SU-DHL-6 (cell line): ENCODE data around the gene UBE3B.

ENCODE experiments used
- H2AFZ ChIP-seq: fragments of 200-600 bp; sonication (generic); 2 replicates; pipeline ENCODE4 v1.6.1; 2014; ENCODE audit warnings: low read depth, mild to moderate bottlenecking, moderate library complexity, mixed read lengths, antibody characterized with exemption, low read length; ENCODE audit not compliant: severe bottlenecking
- H3F3A ChIP-seq: fragments of 200-600 bp; shearing (Covaris generic); 2 replicates; pipeline ENCODE4 v1.6.0; 2016; ENCODE audit warnings: antibody characterized with exemption, mild to moderate bottlenecking; ENCODE audit not compliant: insufficient read depth
- H3K27ac ChIP-seq: fragments of 200-600 bp; sonication (generic); 2 replicates; pipeline ENCODE4 v1.5.1; 2016; ENCODE audit warnings: low read depth, mild to moderate bottlenecking, low read length, moderate library complexity, mixed read lengths
- H3K27me3 ChIP-seq: fragments of 200-600 bp; sonication (generic), shearing (Covaris generic); 2 replicates; pipeline ENCODE4 v1.6.0; 2014; ENCODE audit warnings: mild to moderate bottlenecking, low read length
- H3K36me3 ChIP-seq: fragments of 200-600 bp; sonication (generic); 2 replicates; pipeline ENCODE4 v1.6.1; 2014; ENCODE audit warnings: mild to moderate bottlenecking, low read length, mixed read lengths
- H3K4me2 ChIP-seq: fragments of 300-600, 200-600 bp; shearing (Covaris generic), sonication (generic); 2 replicates; pipeline ENCODE4 v1.6.0; 2014; ENCODE audit warnings: low read length, low read depth, mild to moderate bottlenecking; ENCODE audit not compliant: poor library complexity, severe bottlenecking
- H3K4me3 ChIP-seq: fragments of 200-600 bp; sonication (generic); 2 replicates; pipeline ENCODE4 v1.5.1; 2014; ENCODE audit warnings: antibody characterized with exemption, low read length, mild to moderate bottlenecking, mixed read lengths; ENCODE audit not compliant: insufficient read depth, poor library complexity, severe bottlenecking
- H3K79me2 ChIP-seq: fragments of 200-600 bp; sonication (generic); 2 replicates; pipeline ENCODE4 v1.6.1; 2014; ENCODE audit warnings: mild to moderate bottlenecking, low read length, moderate library complexity; ENCODE audit not compliant: insufficient read depth
- H3K9ac ChIP-seq: fragments of 200-600 bp; sonication (generic); 2 replicates; pipeline ENCODE4 v1.7.0; 2014; ENCODE audit warnings: mild to moderate bottlenecking, low read length
- H3K9me2 ChIP-seq: fragments of 200-600 bp; sonication (generic); replicated peaks from 2 replicates; pipeline ENCODE4 v1.6.1; 2014; ENCODE audit warnings: low read length; ENCODE audit not compliant: insufficient read depth
- H3K9me3 ChIP-seq: fragments of 200-600 bp; sonication (generic); 2 replicates; pipeline ENCODE4 v1.6.1; 2014; ENCODE audit warnings: low read length, mixed read lengths; ENCODE audit not compliant: insufficient read depth
- H4K20me1 ChIP-seq: fragments of 200-600 bp; sonication (generic); 2 replicates; pipeline ENCODE4 v1.6.1; 2014; ENCODE audit warnings: low read depth, mild to moderate bottlenecking, antibody characterized with exemption, low read length, moderate library complexity, mixed read lengths
- CTCF ChIP-seq: fragments of 200-600 bp; sonication (generic); IDR thresholded peaks from one replicate; pipeline ENCODE4 v1.5.1; 2017; ENCODE audit warnings: antibody characterized with exemption, mild to moderate bottlenecking, low read length, moderate library complexity; ENCODE audit not compliant: insufficient read depth, poor library complexity, severe bottlenecking
- EZH2phosphoT487 ChIP-seq: fragments of 200-600 bp; sonication (generic), shearing (Covaris generic); conservative IDR thresholded peaks from 2 replicates; pipeline ENCODE4 v1.6.1; 2018; ENCODE audit warnings: mild to moderate bottlenecking, antibody characterized with exemption, low read length, moderate library complexity, mixed read lengths

Gene UBE3B

GRCh38 chr12:109458771-109459208, 18.6 kb upstream of the UBE3B start:
- no peaks in the 10 kb centered on the region for H3K9me3 ChIP-seq
- no peaks in the 10 kb centered on the region for H3F3A ChIP-seq
- H3K27ac ChIP-seq, result no peak overlapping the region
- no peaks in the 10 kb centered on the region for H3K27me3 ChIP-seq
- H3K4me2 ChIP-seq, result no peak overlapping the region
- H4K20me1 ChIP-seq, result no peaks in the 10 kb centered on the region
- H3K36me3 ChIP-seq, result peaks cover 5% of the 10 kb centered on the region; the same call in 1 of the 2 replicates
- peaks cover 33% of the 10 kb centered on the region for H3K79me2 ChIP-seq
- H3K4me3 ChIP-seq, result no peak overlapping the region
- no peak for TF ChIP-seq CTCF
- TF ChIP-seq EZH2phosphoT487, result no peak
- H3K9ac ChIP-seq, result no peak overlapping the region
- no peaks in the 10 kb centered on the region for H3K9me2 ChIP-seq
- H2AFZ ChIP-seq, result no peak overlapping the region

GRCh38 chr12:109459247-109459646, 18.2 kb upstream of the UBE3B start:
- Histone ChIP-seq H3K36me3 (peaks cover 5% of the 10 kb centered on the region; the same call in 1 of the 2 replicates), H3K9ac (no peak overlapping the region), H3K27me3 (no peaks in the 10 kb centered on the region), H4K20me1 (no peaks in the 10 kb centered on the region), H2AFZ (no peak overlapping the region), H3K9me3 (no peaks in the 10 kb centered on the region), H3K4me2 (no peak overlapping the region), H3F3A (no peaks in the 10 kb centered on the region), H3K27ac (no peak overlapping the region), H3K79me2 (peaks cover 36% of the 10 kb centered on the region), H3K9me2 (no peaks in the 10 kb centered on the region), H3K4me3 (no peak overlapping the region)
- TF ChIP-seq CTCF (no peak), EZH2phosphoT487 (no peak)

GRCh38 chr12:109460538-109460937, 16.9 kb upstream of the UBE3B start:
- H3K4me3 ChIP-seq, result no peak overlapping the region
- no peak for TF ChIP-seq EZH2phosphoT487
- TF ChIP-seq CTCF, result no peak
- H4K20me1 ChIP-seq, result no peaks in the 10 kb centered on the region
- no peaks in the 10 kb centered on the region for H3K9me2 ChIP-seq
- no peaks in the 10 kb centered on the region for H3F3A ChIP-seq
- no peaks in the 10 kb centered on the region for H3K27me3 ChIP-seq
- H3K9me3 ChIP-seq, result no peaks in the 10 kb centered on the region
- no peak overlapping the region for H2AFZ ChIP-seq
- peaks cover 5% of the 10 kb centered on the region; the same call in 1 of the 2 replicates for H3K36me3 ChIP-seq
- no peak overlapping the region for H3K27ac ChIP-seq
- no peak overlapping the region for H3K9ac ChIP-seq
- H3K79me2 ChIP-seq, result peaks cover 39% of the 10 kb centered on the region
- no peak overlapping the region for H3K4me2 ChIP-seq
